ENCODE results near the gene PDE12.

GRCh38 chr3:57583544-57583943 lies 27.5 kb downstream of the PDE12 start:
- TF ChIP-seq CTCF (IDR thresholded peaks at IDR 0.05 in 8 of 11, conservative IDR thresholded peaks at IDR 0.05 in 3 of 11) (no peak), POLR2A (IDR thresholded peaks at IDR 0.05) (no peak)
